Endothelial cell of umbilical vein (primary cell): ENCODE data around the gene ANKRD36.
"Not testable (repeated sequence)": the region's sequence is repeated elsewhere in the genome, so short reads cannot be mapped to it uniquely, and the experiment has no call there.

Experiments
- FOS ChIP-seq: IDR thresholded peaks from 2 replicates; pipeline ENCODE4 v1.6.1; 2011; ENCODE audit warnings: mild to moderate bottlenecking, low read length, moderate library complexity, borderline replicate concordance; ENCODE audit not compliant: insufficient read depth
- GATA2 ChIP-seq: IDR thresholded peaks from 2 replicates; pipeline ENCODE4 v1.7.0; 2011; ENCODE audit warnings: low read depth, mild to moderate bottlenecking, moderate library complexity, mixed read lengths, low read length; ENCODE audit not compliant: insufficient read length, insufficient read depth
- JUN ChIP-seq: IDR thresholded peaks from 2 replicates; pipeline ENCODE4 v1.6.1; 2011; ENCODE audit warnings: borderline replicate concordance, low read depth; ENCODE audit not compliant: insufficient read length, insufficient read depth
- POLR2A ChIP-seq: IDR thresholded peaks from 2 replicates; pipeline ENCODE4 v1.6.1; 2012; ENCODE audit warnings: low read depth, mild to moderate bottlenecking, control low read depth, low read length
- POLR2AphosphoS5 ChIP-seq: IDR thresholded peaks from 2 replicates; pipeline ENCODE4 v1.6.1; 2012; ENCODE audit warnings: low read depth, mild to moderate bottlenecking, control low read depth, low read length, moderate library complexity; ENCODE audit not compliant: insufficient read depth
- TF ChIP-seq, protein P1 (sequence below): IDR thresholded peaks from 2 replicates; pipeline ENCODE4 v1.6.1; 2011; ENCODE audit not compliant: insufficient read depth, insufficient read length
- TF ChIP-seq, protein P2 (sequence below), 2 donors: IDR thresholded peaks; 1 replicate in 1 of 2; 2 replicates in 1 of 2; pipeline ENCODE4 v1.5.1; 2011; ENCODE audit warnings: low read length in 2 of 2, mild to moderate bottlenecking in 2 of 2, moderate library complexity in 2 of 2, control low read depth in 1 of 2, inconsistent platforms in 1 of 2, low read depth in 1 of 2; ENCODE audit not compliant: insufficient read depth in 1 of 2; ENCODE audit errors: extremely low read depth in 1 of 2

DNA sequence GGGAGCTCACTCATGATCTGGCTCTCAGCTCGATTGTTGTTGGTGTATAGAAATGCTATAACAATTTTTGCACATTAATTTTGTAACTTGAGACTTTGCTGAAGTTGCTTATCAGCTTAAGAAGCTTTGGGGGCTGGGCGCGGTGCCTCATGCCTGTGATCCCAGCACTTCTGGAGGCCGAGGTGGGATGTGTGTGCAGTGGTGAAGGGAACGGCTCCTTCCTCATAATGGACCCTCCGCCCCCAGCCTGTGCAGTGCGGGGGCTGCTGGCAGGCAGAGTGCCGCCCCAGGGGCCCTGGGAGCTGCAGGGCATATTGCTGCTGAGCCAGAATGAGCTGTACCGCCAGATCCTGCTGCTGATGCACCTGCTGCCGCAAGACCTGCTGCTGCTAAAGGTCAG lies 32.1 kb upstream of the ANKRD36 start:
- not testable (repeated sequence) for TF ChIP-seq JUN, POLR2A, GATA2, FOS, POLR2AphosphoS5
- TF ChIP-seq, protein P1, sequence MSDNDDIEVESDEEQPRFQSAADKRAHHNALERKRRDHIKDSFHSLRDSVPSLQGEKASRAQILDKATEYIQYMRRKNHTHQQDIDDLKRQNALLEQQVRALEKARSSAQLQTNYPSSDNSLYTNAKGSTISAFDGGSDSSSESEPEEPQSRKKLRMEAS, result not testable (repeated sequence)
- TF ChIP-seq, protein P2, sequence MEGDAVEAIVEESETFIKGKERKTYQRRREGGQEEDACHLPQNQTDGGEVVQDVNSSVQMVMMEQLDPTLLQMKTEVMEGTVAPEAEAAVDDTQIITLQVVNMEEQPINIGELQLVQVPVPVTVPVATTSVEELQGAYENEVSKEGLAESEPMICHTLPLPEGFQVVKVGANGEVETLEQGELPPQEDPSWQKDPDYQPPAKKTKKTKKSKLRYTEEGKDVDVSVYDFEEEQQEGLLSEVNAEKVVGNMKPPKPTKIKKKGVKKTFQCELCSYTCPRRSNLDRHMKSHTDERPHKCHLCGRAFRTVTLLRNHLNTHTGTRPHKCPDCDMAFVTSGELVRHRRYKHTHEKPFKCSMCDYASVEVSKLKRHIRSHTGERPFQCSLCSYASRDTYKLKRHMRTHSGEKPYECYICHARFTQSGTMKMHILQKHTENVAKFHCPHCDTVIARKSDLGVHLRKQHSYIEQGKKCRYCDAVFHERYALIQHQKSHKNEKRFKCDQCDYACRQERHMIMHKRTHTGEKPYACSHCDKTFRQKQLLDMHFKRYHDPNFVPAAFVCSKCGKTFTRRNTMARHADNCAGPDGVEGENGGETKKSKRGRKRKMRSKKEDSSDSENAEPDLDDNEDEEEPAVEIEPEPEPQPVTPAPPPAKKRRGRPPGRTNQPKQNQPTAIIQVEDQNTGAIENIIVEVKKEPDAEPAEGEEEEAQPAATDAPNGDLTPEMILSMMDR (IDR thresholded peaks at IDR 0.05; ENCODE audit: extremely low read depth in 1 of 2, insufficient read depth in 1 of 2, low read depth in 1 of 2, low read length in 2 of 2), result not testable (repeated sequence)
